ENCODE results near the gene CCDC192.

Gene CCDC192

GRCh38 chr5:127892467-127893207 lies 189.4 kb downstream of the CCDC192 start:
- DNase-seq = no peak

GRCh38 chr5:127893232-127893631 lies 190.0 kb downstream of the CCDC192 start:
- DNase-seq = no peak

GRCh38 chr5:127894461-127894860 lies 191.3 kb downstream of the CCDC192 start:
- no peak for DNase-seq

- DNase-seq = no peak
Measured at GRCh38 chr5:127898551-127899213, 195.5 kb downstream of the CCDC192 start.

- no peak for DNase-seq
Measured at GRCh38 chr5:127899214-127899610, 196.0 kb downstream of the CCDC192 start.

GRCh38 chr5:127906562-127907204 lies 203.5 kb downstream of the CCDC192 start:
- no peak for DNase-seq

GRCh38 chr5:127907907-127908306 lies 204.7 kb downstream of the CCDC192 start:
- no peak for DNase-seq

GRCh38 chr5:127909066-127909465 lies 205.9 kb downstream of the CCDC192 start:
- DNase-seq = no peak

- DNase-seq = no peak
Measured at GRCh38 chr5:127909821-127910220, 206.6 kb downstream of the CCDC192 start.

GRCh38 chr5:127910307-127910956 lies 207.2 kb downstream of the CCDC192 start:
- DNase-seq = no peak

- no peak for DNase-seq
Measured at GRCh38 chr5:127911619-127912018, 208.4 kb downstream of the CCDC192 start.

GRCh38 chr5:127912411-127912810 lies 209.2 kb downstream of the CCDC192 start:
- DNase-seq = no peak

- DNase-seq = no peak
Measured at GRCh38 chr5:127916885-127917573, 213.8 kb downstream of the CCDC192 start.

GRCh38 chr5:127919006-127919796 lies 216.0 kb downstream of the CCDC192 start:
- no peak for DNase-seq

GRCh38 chr5:127919818-127920217 lies 216.6 kb downstream of the CCDC192 start:
- DNase-seq = no peak

- DNase-seq = no peak
Measured at GRCh38 chr5:127920936-127921335, 217.7 kb downstream of the CCDC192 start.

- DNase-seq = no peak
Measured at GRCh38 chr5:127922603-127923002, 219.4 kb downstream of the CCDC192 start.

- no peak for DNase-seq
Measured at GRCh38 chr5:127923804-127924570, 220.8 kb downstream of the CCDC192 start.

- DNase-seq = no peak
Measured at GRCh38 chr5:127924606-127925005, 221.4 kb downstream of the CCDC192 start.

- DNase-seq = no peak
Measured at GRCh38 chr5:127925916-127926315, 222.7 kb downstream of the CCDC192 start.

- DNase-seq = no peak
Measured at GRCh38 chr5:127926974-127927373, 223.8 kb downstream of the CCDC192 start.
